Measurements from ENCODE around the gene COA3.

GRCh38 chr17:42772945-42773289, 25.6 kb downstream of the COA3 start:
- TF ChIP-seq MAX (CRISPR knock-in tag; IDR thresholded peaks at IDR 0.05) (no peak), CTCF (IDR thresholded peaks at IDR 0.05) (no peak), MLX (CRISPR knock-in tag; IDR thresholded peaks at IDR 0.05) (no peak), AFF4 (CRISPR knock-in tag; IDR thresholded peaks at IDR 0.05; ENCODE audit: borderline replicate concordance) (no peak)
